Panc1 (cell line): ENCODE results near the gene ITPKB. TPM values are rescaled to one million over a fixed set of nuclear protein-coding genes. Genes with fewer than 3 reads are reported as not detected.

Source experiments
- ATAC-seq: fragments of 200-7000 bp; cut with Tn5 transposase; 2 replicates; pipeline ENCODE4 v1.9.1; 2020; ENCODE audit warnings: mild to moderate bottlenecking, moderate library complexity
- BruUV-seq: library from RNA; stranded (reverse); fragments of 400-500 nt; replicated peaks from 2 replicates; lab custom pipeline; 2021; lab: Mats Ljungman, UMichigan
- CTCF ChIA-PET: fragments of 300-600 bp; sonication (Branson Sonifier 250); formaldehyde crosslinking; loops from one replicate; lab custom pipeline; 2022; ENCODE audit warnings: antibody characterized with exemption; lab: Charles Lee
- POLR2A ChIA-PET: fragments of 300-600 bp; sonication (Branson Sonifier 250); formaldehyde crosslinking; loops from one replicate; lab custom pipeline; 2022; ENCODE audit warnings: antibody characterized with exemption; lab: Charles Lee
- DNase-seq: peaks from one replicate; pipeline ENCODE4 v3.0.0-alpha.2; 2010; ENCODE audit warnings: low read depth, low spot score
- H3K27ac ChIP-seq: 2 replicates; pipeline ENCODE4 v1.5.1; 2011; ENCODE audit warnings: mild to moderate bottlenecking, low read length, inconsistent platforms
- H3K27me3 ChIP-seq: fragments of 200-500 bp; sonication (Bioruptor generic); 2 replicates; pipeline ENCODE4 v1.6.0; 2014; ENCODE audit warnings: low read length, inconsistent platforms; ENCODE audit not compliant: control insufficient read depth, insufficient read depth
- H3K36me3 ChIP-seq: fragments of 200-500 bp; sonication (Bioruptor generic); 2 replicates; pipeline ENCODE4 v1.5.1; 2014; ENCODE audit warnings: inconsistent platforms, mild to moderate bottlenecking, low read length, moderate library complexity; ENCODE audit not compliant: control insufficient read depth, insufficient read depth
- H3K4me1 ChIP-seq: 2 replicates; pipeline ENCODE4 v1.5.1; 2011; ENCODE audit warnings: inconsistent platforms, mild to moderate bottlenecking, low read length, moderate library complexity; ENCODE audit not compliant: control insufficient read depth, insufficient read depth
- H3K4me3 ChIP-seq, 2 experiments: 2 replicates each; pipeline ENCODE4 v1.5.1; 2011 to 2012; ENCODE audit warnings: low read depth in 2 of 2, low read length in 2 of 2, mild to moderate bottlenecking in 2 of 2, inconsistent platforms in 1 of 2, moderate library complexity in 1 of 2
- H3K9me3 ChIP-seq: fragments of 200-500 bp; sonication (Bioruptor generic); 2 replicates; pipeline ENCODE4 v1.5.1; 2014; ENCODE audit warnings: low read depth, mild to moderate bottlenecking, inconsistent platforms, low read length, moderate library complexity; ENCODE audit not compliant: control insufficient read depth, insufficient read depth
- POLR2AphosphoS5 ChIP-seq: IDR thresholded peaks from 2 replicates; pipeline ENCODE4 v1.6.1; 2012; ENCODE audit warnings: mild to moderate bottlenecking, low read depth, low read length, moderate library complexity
- REST ChIP-seq, 2 experiments: IDR thresholded peaks; 2 replicates each; pipeline ENCODE4 v1.6.1; 2011 to 2012; ENCODE audit warnings: low read depth in 2 of 2, control low read depth in 1 of 2, low read length in 1 of 2, mild to moderate bottlenecking in 1 of 2, moderate library complexity in 1 of 2; ENCODE audit not compliant: insufficient read depth in 1 of 2
- TCF7L2 ChIP-seq: IDR thresholded peaks from 2 replicates; pipeline ENCODE4 v1.6.1; 2011; ENCODE audit warnings: mild to moderate bottlenecking, low read depth, low read length, inconsistent platforms
- in situ Hi-C: cut with HindIII; loops from 2 replicates; pipeline ENCODE4 v1.10.0; 2016; ENCODE audit warnings: low sequenced_read_pairs, low pct_unique_long_range_greater_than_20kb
- intact Hi-C: fragments of 100-400 bp; cut with micrococcal nuclease; formaldehyde crosslinking; loops from one replicate; pipeline ENCODE4 v1.10.0; 2022; ENCODE audit not compliant: unreplicated experiment
- total RNA-seq: library from RNA; stranded (reverse); gene quantifications from one replicate; pipeline ENCODE4 v1.2.1, GENCODE V29; 2021; ENCODE audit not compliant: unreplicated experiment

ITPKB gene
- total RNA-seq, 1 experiment from 2014 or later, result 10.9 TPM

- no peaks in the 10 kb centered on the region for H3K9me3 ChIP-seq
- CTCF ChIA-PET, result no interaction called here
- no peak for DNase-seq
- peak; percentile 31; the same call in 1 of the 2 replicates for ATAC-seq
- TF ChIP-seq TCF7L2, result no peak
- TF ChIP-seq REST (IDR thresholded peaks at IDR 0.05; ENCODE audit: insufficient read depth in 1 of 2, low read depth in 2 of 2, low read length in 1 of 2), result no peak
- TF ChIP-seq POLR2AphosphoS5, result no peak
- H3K4me1 ChIP-seq, result peaks cover 17% of the 10 kb centered on the region
- BruUV-seq, result no TSS peak
- H3K27ac ChIP-seq, result no peak overlapping the region
- H3K4me3 ChIP-seq, result no peak overlapping the region
- no peaks in the 10 kb centered on the region for H3K27me3 ChIP-seq
- H3K36me3 ChIP-seq, result no peaks in the 10 kb centered on the region
- intact Hi-C loops (no loop called here), in situ Hi-C loops (no loop called here)
- POLR2A ChIA-PET, result interaction anchor here (0.5 to 0.6 kb wide), 3 partner anchors 17 to 861 kb away, joined by 3 to 14 read pairs (median 4); no protein-coding TSS in a partner anchor
These were observed 19.3 kb downstream of the ITPKB start for GRCh38 chr1:226719596-226720387.

DNA sequence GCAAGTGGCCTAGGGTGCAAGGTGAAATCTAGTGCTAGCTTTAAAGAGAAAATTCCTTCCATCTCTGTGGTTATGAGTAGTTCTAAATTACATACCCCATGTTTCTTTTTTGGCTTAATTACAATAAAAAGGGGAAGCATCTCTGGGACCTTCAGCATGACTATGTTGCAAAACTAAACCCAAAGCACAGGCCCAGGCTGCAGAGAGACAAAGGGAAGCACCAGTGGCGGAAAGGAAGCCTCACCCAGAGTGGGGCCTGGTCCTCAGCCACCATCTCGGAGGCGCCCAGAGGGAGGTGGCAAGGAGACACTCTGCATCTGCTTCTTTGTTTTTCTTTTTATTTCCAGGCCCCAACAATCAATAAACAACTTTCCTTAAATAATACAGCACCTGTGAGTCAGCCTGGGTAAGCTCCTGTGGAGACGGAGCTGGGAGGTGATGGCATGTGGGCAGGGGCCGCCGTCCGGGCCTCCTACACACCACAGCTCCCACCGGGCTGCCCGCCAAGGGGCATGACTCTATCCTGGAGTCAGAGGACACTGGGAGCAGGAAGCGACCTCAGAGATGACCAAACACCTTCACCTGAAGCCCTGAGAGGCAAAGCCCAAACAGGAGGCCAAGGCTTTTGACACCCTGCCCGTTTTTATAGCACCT lies 21.7 kb downstream of the ITPKB start:
- Histone ChIP-seq H3K9me3 (peaks cover 4% of the 10 kb centered on the region; the same call in 1 of the 2 replicates), H3K36me3 (no peaks in the 10 kb centered on the region), H3K27me3 (no peaks in the 10 kb centered on the region), H3K27ac (peak overlapping the region; percentile 60), H3K4me3 (peak overlapping the region in 1 of 2 experiments; percentile 27; a peak in 2 of 4 replicates), H3K4me1 (peaks cover 17% of the 10 kb centered on the region)
- DNase-seq (peak; percentile 55), ATAC-seq (peak; percentile 93)
- CTCF ChIA-PET, result no interaction called here
- intact Hi-C loops, result no loop called here
- in situ Hi-C loops, result no loop called here
- POLR2A ChIA-PET, result interaction anchor here (0.6 kb wide), 1 partner anchor 29 kb away, joined by 3 read pairs; no protein-coding TSS in a partner anchor
- TF ChIP-seq REST (IDR thresholded peaks at IDR 0.05; ENCODE audit: insufficient read depth in 1 of 2, low read depth in 2 of 2, low read length in 1 of 2) (no peak), POLR2AphosphoS5 (peak; percentile 36; the same call in 1 of the 2 replicates)
- BruUV-seq, result no TSS peak
